Measurements from ENCODE around the gene RPL6. TPM values are rescaled to one million over a fixed set of nuclear protein-coding genes. Genes with fewer than 3 reads are reported as not detected.

The RPL6 gene
- total and polyA plus RNA-seq, 4 donors, result 1,004 to 2,870 (median 1,243) TPM

Other genes starting within 250 kb of the RPL6 start
- 10 to 100 TPM; 52.3 to 96.5 TPM for gene HECTD4, start 27.2 kb downstream of the RPL6 start, total RNA-seq
- 10 to 100 TPM in 1 of 2 donors, 1 to 10 TPM in 1; 4.5 to 19.1 TPM for gene HECTD4, start 27.2 kb downstream of the RPL6 start, polyA plus RNA-seq
- gene PTPN11, start 9.3 kb upstream of the RPL6 start, total RNA-seq, result 100 to 1,000 TPM in 1 of 2 donors, 10 to 100 TPM in 1; 48.0 to 101 TPM
- 10 to 100 TPM; 23.3 to 40.7 TPM for gene PTPN11, start 9.3 kb upstream of the RPL6 start, polyA plus RNA-seq

Data from lung (tissue), 4 donors.